Gastroesophageal sphincter (tissue), 4 donors: ENCODE measurements around the gene CLSTN2. TPM values are rescaled to one million over a fixed set of nuclear protein-coding genes. Genes with fewer than 3 reads are reported as not detected.

Experiments used
- ATAC-seq: fragments of 150-250 bp; one replicate; pipeline ENCODE4 v1.9.1; 2016; ENCODE audit warnings: mild to moderate bottlenecking, moderate library complexity
- H3K27ac ChIP-seq, 4 donors: fragments of 200-600 bp; sonication (generic) in 3 of 4; 1 replicate in 3 of 4; 2 replicates in 1 of 4; pipeline ENCODE4 v1.5.1; 2016 to 2019
- H3K27me3 ChIP-seq: fragments of 200-600 bp; sonication (generic); one replicate; pipeline ENCODE4 v1.5.1; 2019
- H3K36me3 ChIP-seq, 2 donors: fragments of 200-600 bp; sonication (generic); one replicate each; pipeline ENCODE4 v1.5.1; 2019; ENCODE audit warnings: control low read depth in 1 of 2
- H3K4me1 ChIP-seq, 3 donors: fragments of 200-600 bp; sonication (generic); 1 replicate in 2 of 3; 2 replicates in 1 of 3; pipeline ENCODE4 v1.5.1; 2016 to 2019; ENCODE audit warnings: control low read depth in 2 of 3
- H3K4me3 ChIP-seq, 2 donors: fragments of 200-600 bp; sonication (generic); one replicate each; pipeline ENCODE4 v1.5.1; 2019; ENCODE audit warnings: mild to moderate bottlenecking in 1 of 2, moderate library complexity in 1 of 2
- H3K9me3 ChIP-seq, 3 donors: fragments of 200-600 bp; sonication (generic); one replicate each; pipeline ENCODE4 v1.5.1; 2017 to 2019; ENCODE audit warnings: control low read depth in 2 of 3
- EP300 ChIP-seq: sonication (generic); formaldehyde crosslinking; IDR thresholded peaks from one replicate; pipeline ENCODE4 v1.6.1; 2017; ENCODE audit warnings: antibody characterized with exemption, mild to moderate bottlenecking
- POLR2A ChIP-seq, 2 donors: fragments of 450-650 bp; IDR thresholded peaks; one replicate each; pipeline ENCODE4 v1.6.1; 2017; ENCODE audit warnings: antibody characterized with exemption in 2 of 2, mild to moderate bottlenecking in 2 of 2, moderate library complexity in 1 of 2
- POLR2AphosphoS5 ChIP-seq: sonication (generic); formaldehyde crosslinking; IDR thresholded peaks from one replicate; pipeline ENCODE4 v1.6.1; 2017; ENCODE audit warnings: antibody characterized with exemption
- WGBS, 2 donors: methylation state at CpG; one replicate each; pipeline ENCODE4 v1.1.5; 2018; ENCODE audit warnings: low coverage in 1 of 2; 5-methylcytosine and 5-hydroxymethylcytosine counted together
- total RNA-seq, 4 donors: library from RNA; depleted of rRNA; stranded (reverse); fragments of >200 nt; gene quantifications; one replicate each; pipeline ENCODE4 v1.1.0, GENCODE V29; 2016
- TF ChIP-seq, protein P1 (sequence below), 4 experiments: fragments of 200-600 bp in 2 of 4; fragments of 450-650 bp in 2 of 4; sonication (generic) in 1 of 4; IDR thresholded peaks; one replicate each; pipeline ENCODE4 v1.5.1; 2017 to 2019; ENCODE audit warnings: antibody characterized with exemption in 4 of 4, mild to moderate bottlenecking in 2 of 4, moderate library complexity in 2 of 4

The CLSTN2 gene
- total RNA-seq, 4 donors from 2014 or later = 6.6 to 9.7 (median 7.7) TPM

DNA sequence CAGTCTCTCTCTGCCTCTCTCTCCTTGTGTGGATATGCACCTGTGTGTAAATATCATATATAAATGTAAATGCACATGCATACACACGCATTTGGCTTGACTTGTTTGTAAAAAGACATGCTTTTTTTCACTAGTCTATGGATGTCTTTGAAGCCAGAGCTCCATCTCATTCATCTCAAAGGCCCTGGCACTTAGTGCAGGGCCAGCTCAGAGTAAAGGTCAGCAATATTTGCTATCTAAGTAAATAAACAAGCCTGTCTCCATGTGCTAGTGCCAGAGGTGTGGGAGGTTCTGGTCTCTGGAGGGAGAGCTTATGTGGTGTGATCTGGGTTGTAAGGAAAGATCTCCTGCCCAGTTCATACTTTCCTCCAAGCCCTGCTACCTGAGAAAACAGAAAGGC is 5.6 kb downstream of the CLSTN2 start:
- H3K4me3 ChIP-seq = no peak overlapping the region
- WGBS, 2 donors = 45 to 50% methylated on average over 1 of the region's 1 CpG
- peaks cover 0 to 14% (median 7%) of the 10 kb centered on the region in 3 donors for H3K4me1 ChIP-seq
- no peaks in the 10 kb centered on the region for H3K9me3 ChIP-seq
- no peak overlapping the region for H3K27ac ChIP-seq
- no peaks in the 10 kb centered on the region for H3K36me3 ChIP-seq
- no peak for TF ChIP-seq POLR2A (IDR thresholded peaks at IDR 0.05)
- ATAC-seq = no peak
- H3K27me3 ChIP-seq = peaks cover 71% of the 10 kb centered on the region

DNA sequence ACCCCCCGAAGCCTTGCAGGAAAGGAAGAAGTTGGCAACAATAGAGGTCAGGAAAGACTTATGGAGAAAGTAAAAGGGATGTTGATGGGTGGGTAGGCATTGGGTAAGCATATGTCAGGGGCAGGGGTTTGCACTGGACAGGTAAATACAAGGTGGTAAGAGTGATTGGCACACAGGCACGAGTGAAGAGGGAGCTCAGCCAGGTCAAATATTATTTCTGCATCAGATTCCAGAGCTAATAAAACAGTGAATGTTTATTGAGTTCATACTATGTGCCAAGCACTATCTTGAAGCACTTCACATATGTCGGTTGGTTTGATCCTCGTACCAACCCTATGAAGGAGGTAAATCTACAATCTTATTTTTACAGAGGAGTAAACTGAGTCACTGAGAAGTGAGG is 6.6 kb downstream of the CLSTN2 start:
- Histone ChIP-seq H3K36me3 (no peaks in the 10 kb centered on the region), H3K4me3 (no peak overlapping the region), H3K27ac (no peak overlapping the region), H3K27me3 (peaks cover 62% of the 10 kb centered on the region), H3K4me1 (peaks cover 0 to 4% (median 0%) of the 10 kb centered on the region in 3 donors), H3K9me3 (peaks cover 0 to 3% (median 0%) of the 10 kb centered on the region in 3 donors)
- 80 to 94% methylated on average over 3 to 4 of the region's 4 CpGs for whole genome bisulfite sequencing, 2 donors
- TF ChIP-seq, protein P1, sequence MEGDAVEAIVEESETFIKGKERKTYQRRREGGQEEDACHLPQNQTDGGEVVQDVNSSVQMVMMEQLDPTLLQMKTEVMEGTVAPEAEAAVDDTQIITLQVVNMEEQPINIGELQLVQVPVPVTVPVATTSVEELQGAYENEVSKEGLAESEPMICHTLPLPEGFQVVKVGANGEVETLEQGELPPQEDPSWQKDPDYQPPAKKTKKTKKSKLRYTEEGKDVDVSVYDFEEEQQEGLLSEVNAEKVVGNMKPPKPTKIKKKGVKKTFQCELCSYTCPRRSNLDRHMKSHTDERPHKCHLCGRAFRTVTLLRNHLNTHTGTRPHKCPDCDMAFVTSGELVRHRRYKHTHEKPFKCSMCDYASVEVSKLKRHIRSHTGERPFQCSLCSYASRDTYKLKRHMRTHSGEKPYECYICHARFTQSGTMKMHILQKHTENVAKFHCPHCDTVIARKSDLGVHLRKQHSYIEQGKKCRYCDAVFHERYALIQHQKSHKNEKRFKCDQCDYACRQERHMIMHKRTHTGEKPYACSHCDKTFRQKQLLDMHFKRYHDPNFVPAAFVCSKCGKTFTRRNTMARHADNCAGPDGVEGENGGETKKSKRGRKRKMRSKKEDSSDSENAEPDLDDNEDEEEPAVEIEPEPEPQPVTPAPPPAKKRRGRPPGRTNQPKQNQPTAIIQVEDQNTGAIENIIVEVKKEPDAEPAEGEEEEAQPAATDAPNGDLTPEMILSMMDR (IDR thresholded peaks at IDR 0.05) = no peak
- TF ChIP-seq EP300 (no peak), POLR2AphosphoS5 (no peak), POLR2A (IDR thresholded peaks at IDR 0.05) (no peak)
- no peak for ATAC-seq

GRCh38 chr3:139944256-139944910 is 9.4 kb downstream of the CLSTN2 start:
- peaks cover 0 to 5% (median 0%) of the 10 kb centered on the region in 3 donors for H3K9me3 ChIP-seq
- H3K4me3 ChIP-seq = no peak overlapping the region
- no peaks in the 10 kb centered on the region for H3K36me3 ChIP-seq
- no peak overlapping the region for H3K27ac ChIP-seq
- TF ChIP-seq, protein P1 (IDR thresholded peaks at IDR 0.05) = no peak
- TF ChIP-seq POLR2A (IDR thresholded peaks at IDR 0.05) (no peak), POLR2AphosphoS5 (no peak), EP300 (no peak)
- H3K4me1 ChIP-seq = no peaks in the 10 kb centered on the region
- H3K27me3 ChIP-seq = peaks cover 41% of the 10 kb centered on the region
- no peak for ATAC-seq
- WGBS, 2 donors = 69 to 77% methylated on average over 4 of the region's 7 CpGs

- ATAC-seq = no peak
- H3K27ac ChIP-seq = no peak overlapping the region
- no peak overlapping the region for H3K4me3 ChIP-seq
Measured at GRCh38 chr3:139945386-139945785, 10.4 kb downstream of the CLSTN2 start.

DNA sequence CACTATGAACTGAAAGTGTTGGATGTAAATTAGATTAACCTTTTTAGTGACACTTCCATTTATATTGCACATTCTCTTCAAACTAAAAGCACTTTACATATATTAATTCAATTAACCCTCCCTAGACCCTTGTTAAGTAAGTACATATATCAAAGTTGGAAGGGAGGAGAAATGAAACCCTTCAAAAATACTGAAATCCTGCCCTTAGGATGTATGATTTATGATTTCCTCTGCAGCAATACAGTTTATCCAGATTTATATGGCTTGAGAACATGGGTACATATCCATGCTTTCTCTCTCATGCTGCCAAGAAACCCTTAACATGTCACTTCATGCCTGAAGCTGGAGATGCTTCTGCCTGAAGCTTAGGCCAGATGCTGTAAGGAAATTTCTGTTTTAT is 11.0 kb downstream of the CLSTN2 start:
- Histone ChIP-seq H3K27me3 (peaks cover 30% of the 10 kb centered on the region), H3K9me3 (peaks cover 0 to 5% (median 0%) of the 10 kb centered on the region in 3 donors), H3K27ac (no peak overlapping the region), H3K4me1 (no peaks in the 10 kb centered on the region), H3K4me3 (no peak overlapping the region), H3K36me3 (no peaks in the 10 kb centered on the region)
- TF ChIP-seq POLR2A (IDR thresholded peaks at IDR 0.05) (no peak), POLR2AphosphoS5 (no peak), EP300 (no peak)
- TF ChIP-seq, protein P1 (IDR thresholded peaks at IDR 0.05) = no peak
- no peak for ATAC-seq

More at GRCh38 chr3:139945386-139945785, 10.4 kb downstream of the CLSTN2 start:
- WGBS, 2 donors = 65 to 74% methylated on average over 4 of the region's 4 CpGs
- peaks cover 0 to 5% (median 0%) of the 10 kb centered on the region in 3 donors for H3K9me3 ChIP-seq
- no peaks in the 10 kb centered on the region for H3K36me3 ChIP-seq
- peaks cover 34% of the 10 kb centered on the region for H3K27me3 ChIP-seq
- H3K4me1 ChIP-seq = no peaks in the 10 kb centered on the region
- TF ChIP-seq POLR2A (IDR thresholded peaks at IDR 0.05) = no peak
- TF ChIP-seq POLR2AphosphoS5 = no peak
- no peak for TF ChIP-seq EP300
- TF ChIP-seq, protein P1 (IDR thresholded peaks at IDR 0.05) = no peak
